GM19455 (cell line): ENCODE data around the gene MTOR.
"Not testable (repeated sequence)": the region's sequence is repeated elsewhere in the genome, so short reads cannot be mapped to it uniquely, and the experiment has no call there.

Experiments used
- ATAC-seq: cut with Tn5 transposase; IDR thresholded peaks from one replicate; pipeline ENCODE4 v1.9.1; 2021; ENCODE audit not compliant: unreplicated experiment

MTOR gene

GRCh38 chr1:11125931-11126330, 136.4 kb downstream of the MTOR start:
- no peak for ATAC-seq

DNA sequence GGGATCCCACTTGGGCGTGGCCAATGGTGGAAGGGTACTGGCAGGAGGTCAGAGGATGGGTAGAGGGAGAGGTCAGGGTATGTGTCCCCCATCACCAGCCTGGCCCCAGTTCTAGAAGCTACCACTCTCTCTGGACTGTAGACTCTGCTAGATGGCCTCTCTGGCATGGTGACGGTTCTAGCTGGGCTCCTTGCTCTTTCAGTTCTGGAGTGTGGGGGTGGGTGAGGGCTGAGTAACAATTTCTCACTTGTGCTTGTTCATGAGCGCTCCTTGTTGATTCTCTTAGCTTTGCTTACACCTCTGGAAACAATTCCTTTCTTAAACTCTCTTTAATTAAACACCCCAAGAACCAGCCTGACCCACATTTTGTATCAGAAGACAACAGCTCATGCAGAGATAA, 137.4 kb downstream of the MTOR start:
- ATAC-seq, result no peak

DNA sequence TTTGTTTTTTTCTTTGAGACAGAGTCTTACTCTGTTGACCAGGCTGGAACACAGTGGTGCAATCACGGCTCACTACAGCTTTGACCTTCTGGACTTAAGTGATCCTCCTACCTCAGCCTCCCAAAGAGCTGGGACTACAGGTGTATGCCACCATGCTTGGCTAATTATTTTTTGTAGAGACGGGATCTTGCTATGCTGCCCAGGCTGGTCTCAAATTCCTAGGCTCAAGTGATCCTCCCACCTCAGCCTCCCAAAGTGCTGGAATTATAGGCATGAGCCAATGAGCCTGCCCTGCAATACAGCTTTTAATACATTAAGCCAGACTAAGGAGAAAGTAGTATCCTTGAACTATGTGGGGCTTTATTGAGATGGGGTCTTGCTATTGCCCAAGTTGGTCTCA, 146.0 kb downstream of the MTOR start:
- no peak for ATAC-seq

GRCh38 chr1:11114966-11115365, 147.4 kb downstream of the MTOR start:
- ATAC-seq, result no peak

- no peak for ATAC-seq
These were observed 153.1 kb downstream of the MTOR start for GRCh38 chr1:11109047-11109760.

DNA sequence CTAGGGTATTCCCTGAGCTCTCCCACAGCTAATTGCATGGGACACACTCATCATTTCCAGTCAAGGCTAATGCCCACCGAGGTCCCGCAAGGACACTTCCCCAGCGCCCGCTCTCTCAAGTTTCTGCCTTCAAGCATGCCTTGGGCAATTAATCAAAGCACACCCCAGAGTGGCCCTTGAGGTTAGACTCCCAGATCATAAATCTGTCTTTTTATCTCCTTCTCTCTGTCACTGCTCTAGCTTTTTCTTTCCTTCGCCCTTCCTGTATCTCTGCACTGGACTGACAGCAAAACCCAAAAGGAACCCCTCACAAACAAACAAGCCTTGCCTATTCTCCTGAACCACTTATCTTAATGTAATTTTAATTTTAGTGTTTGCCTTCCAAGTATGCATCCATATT, 154.8 kb downstream of the MTOR start:
- ATAC-seq, result no peak

GRCh38 chr1:11105586-11105985, 156.8 kb downstream of the MTOR start:
- ATAC-seq, result no peak

DNA sequence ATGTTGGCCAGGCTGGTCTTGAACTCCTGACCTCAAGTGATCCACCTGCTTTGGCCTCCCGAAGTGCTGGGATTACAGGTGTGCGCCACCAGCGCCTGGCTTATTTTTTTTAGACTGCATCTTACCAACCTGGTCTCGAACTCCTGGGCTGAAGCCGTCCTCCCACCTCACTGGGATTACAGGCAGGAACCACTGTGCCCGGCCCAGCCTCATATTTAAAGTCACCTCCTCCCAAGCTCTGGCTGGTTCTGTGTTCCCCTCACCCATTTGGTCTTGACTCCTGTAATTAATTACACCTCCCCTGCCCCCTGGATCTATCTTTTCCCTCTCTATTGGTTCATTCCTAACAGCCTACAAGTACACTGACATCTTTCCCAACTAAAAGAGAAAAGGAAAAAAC, 161.0 kb downstream of the MTOR start:
- ATAC-seq, result no peak

- ATAC-seq, result not testable (repeated sequence)
These were observed 161.5 kb downstream of the MTOR start for GRCh38 chr1:11100806-11101205.

GRCh38 chr1:11100149-11100493, 162.2 kb downstream of the MTOR start:
- no peak for ATAC-seq

GRCh38 chr1:11099310-11100148, 162.8 kb downstream of the MTOR start, which contains the start of gene EXOSC10:
TSS of gene EXOSC10 (minus strand) at chr1:11099869. CDS start at chr1:11099831, 38 bp downstream.
- ATAC-seq, result peak; percentile 92

- ATAC-seq, result no peak
These were observed 163.4 kb downstream of the MTOR start for GRCh38 chr1:11098931-11099309.

GRCh38 chr1:11083784-11084183, 178.6 kb downstream of the MTOR start:
- not testable (repeated sequence) for ATAC-seq

- no peak for ATAC-seq
These were observed 181.4 kb downstream of the MTOR start for GRCh38 chr1:11080931-11081330.

DNA sequence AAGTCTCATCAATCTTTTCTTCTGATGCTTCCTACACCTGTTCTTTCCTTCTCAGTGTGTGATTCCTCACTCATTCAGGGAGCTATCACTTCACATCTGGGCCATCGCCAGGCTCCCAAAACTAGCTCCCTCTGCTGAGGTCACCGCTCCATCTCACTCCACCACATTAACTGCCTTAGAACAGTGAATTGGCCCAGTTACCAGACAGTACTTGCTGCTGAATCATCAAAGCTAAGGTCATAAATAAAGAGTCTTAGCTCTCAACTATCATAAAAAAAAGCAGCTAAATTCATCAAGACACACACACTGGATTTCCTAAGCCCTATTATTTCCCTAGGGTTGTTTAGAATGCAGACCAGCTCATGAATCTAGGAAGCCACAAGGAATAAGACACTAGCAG, 183.7 kb downstream of the MTOR start:
- no peak for ATAC-seq

GRCh38 chr1:11073398-11073797, 189.0 kb downstream of the MTOR start:
- ATAC-seq, result not testable (repeated sequence)

- no peak for ATAC-seq
These were observed 190.0 kb downstream of the MTOR start for GRCh38 chr1:11072216-11072917.

GRCh38 chr1:11071463-11072215, 190.7 kb downstream of the MTOR start:
- ATAC-seq, result no peak

GRCh38 chr1:11070876-11071275, 191.5 kb downstream of the MTOR start:
- no peak for ATAC-seq

- ATAC-seq, result no peak
These were observed 193.5 kb downstream of the MTOR start for GRCh38 chr1:11068600-11069473.
